CD14-positive monocyte (primary cell): ENCODE measurements around the gene DYNC2H1. TPM values are rescaled to one million over a fixed set of nuclear protein-coding genes. Genes with fewer than 3 reads are reported as not detected.

Experiments
- DNase-seq, 3 donors: peaks; one replicate each; pipeline ENCODE4 v3.0.0-alpha.2; 2011 to 2022
- H2AFZ ChIP-seq: 2 replicates; pipeline ENCODE4 v1.6.0; 2012; ENCODE audit warnings: mild to moderate bottlenecking, low read depth, low read length, inconsistent platforms; ENCODE audit not compliant: insufficient read depth, poor library complexity, severe bottlenecking
- H3K27ac ChIP-seq, 2 donors: 1 replicate in 1 of 2; 2 replicates in 1 of 2; pipeline ENCODE4 v1.5.1; 2012 to 2013; ENCODE audit warnings: low read length in 2 of 2, control low read depth in 1 of 2, inconsistent platforms in 1 of 2, low read depth in 1 of 2, mild to moderate bottlenecking in 1 of 2
- H3K27me3 ChIP-seq, 2 donors: one replicate each; pipeline versions ENCODE4 v1.6.0 to v1.6.1; 2011 to 2013; ENCODE audit warnings: low read length in 2 of 2; ENCODE audit not compliant: control insufficient read depth in 2 of 2, insufficient read depth in 2 of 2
- H3K36me3 ChIP-seq, 2 donors: replicated peaks in 1 of 2; 1 replicate in 1 of 2; 2 replicates in 1 of 2; pipeline versions ENCODE4 v1.5.1 to v1.6.1; 2012 to 2013; ENCODE audit warnings: low read length in 2 of 2, control low read depth in 1 of 2, inconsistent platforms in 1 of 2, mild to moderate bottlenecking in 1 of 2; ENCODE audit not compliant: insufficient read depth in 2 of 2, control insufficient read depth in 1 of 2
- H3K4me1 ChIP-seq, 2 donors: 1 replicate in 1 of 2; 2 replicates in 1 of 2; pipeline versions ENCODE4 v1.5.1 to v1.6.1; 2012 to 2013; ENCODE audit warnings: low read length in 2 of 2, control low read depth in 1 of 2, inconsistent platforms in 1 of 2, mild to moderate bottlenecking in 1 of 2, moderate library complexity in 1 of 2; ENCODE audit not compliant: insufficient read depth in 2 of 2, control insufficient read depth in 1 of 2
- H3K4me2 ChIP-seq: replicated peaks from 2 replicates; pipeline ENCODE3; 2012; ENCODE audit warnings: low read length, moderate library complexity, mild to moderate bottlenecking; ENCODE audit not compliant: poor library complexity, severe bottlenecking; ENCODE audit errors: extremely low read depth
- H3K4me3 ChIP-seq, 3 experiments: fragments of 200-600 bp in 1 of 3; sonication (generic) in 1 of 3; replicated peaks in 1 of 3; 1 replicate in 2 of 3; 2 replicates in 1 of 3; pipeline ENCODE4 v1.5.1; 2011 to 2013; ENCODE audit warnings: low read length in 3 of 3, mild to moderate bottlenecking in 3 of 3, control low read depth in 2 of 3, low read depth in 2 of 3, inconsistent platforms in 1 of 3, moderate library complexity in 1 of 3
- H3K79me2 ChIP-seq: 2 replicates; pipeline ENCODE4 v1.6.0; 2012; ENCODE audit warnings: mild to moderate bottlenecking, control low read depth, inconsistent platforms, low read length, moderate library complexity; ENCODE audit not compliant: insufficient read depth
- H3K9ac ChIP-seq: 2 replicates; pipeline ENCODE4 v1.6.0; 2017; ENCODE audit warnings: low read length, mild to moderate bottlenecking; ENCODE audit not compliant: insufficient read depth, poor library complexity, severe bottlenecking
- H3K9me3 ChIP-seq, 2 donors: replicated peaks in 1 of 2; 1 replicate in 1 of 2; 2 replicates in 1 of 2; pipeline versions ENCODE4 v1.5.1 to v1.6.1; 2012 to 2013; ENCODE audit warnings: low read length in 2 of 2, control low read depth in 1 of 2; ENCODE audit not compliant: control insufficient read depth in 1 of 2, insufficient read depth in 1 of 2
- H4K20me1 ChIP-seq: 2 replicates; pipeline ENCODE4 v1.6.0; 2012; ENCODE audit warnings: mild to moderate bottlenecking, low read length, control low read depth, moderate library complexity; ENCODE audit not compliant: insufficient read depth
- H3K27ac Mint-ChIP-seq, 7 donors: one replicate each; pipeline ENCODE4 v1.8.0; 2020; ENCODE audit warnings: mild to moderate bottlenecking in 7 of 7, mixed read lengths in 7 of 7, moderate library complexity in 6 of 7, inconsistent platforms in 2 of 7
- H3K27me3 Mint-ChIP-seq, 3 donors: one replicate each; pipeline ENCODE4 v1.8.0; 2021 to 2022; ENCODE audit warnings: low read depth in 3 of 3, mild to moderate bottlenecking in 3 of 3, mixed read lengths in 3 of 3, moderate library complexity in 3 of 3, inconsistent platforms in 1 of 3
- H3K36me3 Mint-ChIP-seq, 2 donors: one replicate each; pipeline ENCODE4 v1.8.0; 2020; ENCODE audit warnings: mixed read lengths in 2 of 2, inconsistent platforms in 1 of 2, mild to moderate bottlenecking in 1 of 2
- H3K4me1 Mint-ChIP-seq: one replicate; pipeline ENCODE4 v1.8.0; 2020; ENCODE audit warnings: mild to moderate bottlenecking, mixed read lengths
- H3K4me3 Mint-ChIP-seq, 2 donors: one replicate each; pipeline ENCODE4 v1.8.0; 2020; ENCODE audit warnings: mild to moderate bottlenecking in 2 of 2, mixed read lengths in 2 of 2, moderate library complexity in 1 of 2
- H3K9me3 Mint-ChIP-seq, 7 donors: one replicate each; pipeline ENCODE4 v1.8.0; 2020 to 2022; ENCODE audit warnings: mixed read lengths in 7 of 7, mild to moderate bottlenecking in 6 of 7, moderate library complexity in 6 of 7, inconsistent platforms in 2 of 7
- WGBS: methylation state at CpG from one replicate; pipeline ENCODE4 v1.1.5; 2013; ENCODE audit warnings: missing lambda C conversion rate; ENCODE audit not compliant: insufficient coverage; 5-methylcytosine and 5-hydroxymethylcytosine counted together
- intact Hi-C, 2 donors: fragments of 100-400 bp; cut with micrococcal nuclease; formaldehyde crosslinking; loops; one replicate each; pipeline versions ENCODE4 v1.15.0 to v1.15.1; 2023
- polyA plus RNA-seq, 3 donors: library from polyadenylated mRNA; depleted of rRNA in 1 of 3; unstranded in 2 of 3; stranded (reverse) in 1 of 3; fragments of 300-500 nt in 2 of 3; fragments of >200 nt in 1 of 3; fragmentation: Illumina TruSeq in 2 of 3; gene quantifications; 1 replicate in 2 of 3; 2 replicates in 1 of 3; pipeline ENCODE4 v1.2.3, GENCODE V29; 2012 to 2021
- TF ChIP-seq, protein P1 (sequence below): fragments of 200-600 bp; IDR thresholded peaks from one replicate; pipeline ENCODE4 v1.8.0; 2022; ENCODE audit warnings: antibody characterized with exemption, mild to moderate bottlenecking

The DYNC2H1 gene
- polyA plus RNA-seq, 3 donors: 0.10 to 1.5 (median 0.36) TPM

DNA sequence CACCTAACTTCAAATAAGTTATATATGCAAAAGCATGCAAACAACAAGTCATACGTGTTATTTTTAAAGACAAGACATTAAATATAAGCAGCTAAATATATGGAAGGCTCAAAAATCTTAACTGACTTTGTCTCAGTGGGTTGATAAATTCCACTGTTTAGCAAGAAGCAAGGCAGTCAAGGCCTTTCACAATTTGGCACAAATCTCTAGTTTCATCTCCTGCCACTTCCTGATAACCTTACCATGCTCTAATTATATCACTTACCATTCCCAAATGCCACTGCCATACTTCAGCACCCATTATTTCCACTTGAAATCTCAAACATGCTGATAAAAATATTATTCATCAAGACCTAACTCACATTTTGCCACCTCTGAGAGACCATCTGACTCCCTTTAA is 42.1 kb upstream of the DYNC2H1 start:
- no peak overlapping the region for H2AFZ ChIP-seq
- H3K9me3 ChIP-seq: no peaks in the 10 kb centered on the region
- H3K4me2 ChIP-seq: no peak overlapping the region
- H3K79me2 ChIP-seq: peaks cover 10% of the 10 kb centered on the region
- peaks cover 19% of the 10 kb centered on the region for H3K4me1 Mint-ChIP-seq
- TF ChIP-seq, protein P1, sequence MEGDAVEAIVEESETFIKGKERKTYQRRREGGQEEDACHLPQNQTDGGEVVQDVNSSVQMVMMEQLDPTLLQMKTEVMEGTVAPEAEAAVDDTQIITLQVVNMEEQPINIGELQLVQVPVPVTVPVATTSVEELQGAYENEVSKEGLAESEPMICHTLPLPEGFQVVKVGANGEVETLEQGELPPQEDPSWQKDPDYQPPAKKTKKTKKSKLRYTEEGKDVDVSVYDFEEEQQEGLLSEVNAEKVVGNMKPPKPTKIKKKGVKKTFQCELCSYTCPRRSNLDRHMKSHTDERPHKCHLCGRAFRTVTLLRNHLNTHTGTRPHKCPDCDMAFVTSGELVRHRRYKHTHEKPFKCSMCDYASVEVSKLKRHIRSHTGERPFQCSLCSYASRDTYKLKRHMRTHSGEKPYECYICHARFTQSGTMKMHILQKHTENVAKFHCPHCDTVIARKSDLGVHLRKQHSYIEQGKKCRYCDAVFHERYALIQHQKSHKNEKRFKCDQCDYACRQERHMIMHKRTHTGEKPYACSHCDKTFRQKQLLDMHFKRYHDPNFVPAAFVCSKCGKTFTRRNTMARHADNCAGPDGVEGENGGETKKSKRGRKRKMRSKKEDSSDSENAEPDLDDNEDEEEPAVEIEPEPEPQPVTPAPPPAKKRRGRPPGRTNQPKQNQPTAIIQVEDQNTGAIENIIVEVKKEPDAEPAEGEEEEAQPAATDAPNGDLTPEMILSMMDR: no peak
- intact Hi-C loops: no loop called here
- H3K27me3 ChIP-seq: no peaks in the 10 kb centered on the region
- no CpG with 5 or more reads among the region's 1 CpG for WGBS
- no peak overlapping the region for H3K4me3 ChIP-seq
- no peak for DNase-seq
- no peaks in the 10 kb centered on the region for H3K27me3 Mint-ChIP-seq
- H4K20me1 ChIP-seq: no peaks in the 10 kb centered on the region
- peaks cover 39 to 55% of the 10 kb centered on the region in 2 donors for H3K36me3 Mint-ChIP-seq
- no peak overlapping the region for H3K27ac ChIP-seq
- H3K27ac Mint-ChIP-seq: peak overlapping the region in 1 of 7 donors; percentile 55
- H3K9me3 Mint-ChIP-seq: no peaks in the 10 kb centered on the region
- H3K4me1 ChIP-seq: peaks cover 2 to 7% of the 10 kb centered on the region in 2 donors
- H3K4me3 Mint-ChIP-seq: no peak overlapping the region
- H3K36me3 ChIP-seq: peaks cover 39 to 62% of the 10 kb centered on the region in 2 donors
- H3K9ac ChIP-seq: no peak overlapping the region

DNA sequence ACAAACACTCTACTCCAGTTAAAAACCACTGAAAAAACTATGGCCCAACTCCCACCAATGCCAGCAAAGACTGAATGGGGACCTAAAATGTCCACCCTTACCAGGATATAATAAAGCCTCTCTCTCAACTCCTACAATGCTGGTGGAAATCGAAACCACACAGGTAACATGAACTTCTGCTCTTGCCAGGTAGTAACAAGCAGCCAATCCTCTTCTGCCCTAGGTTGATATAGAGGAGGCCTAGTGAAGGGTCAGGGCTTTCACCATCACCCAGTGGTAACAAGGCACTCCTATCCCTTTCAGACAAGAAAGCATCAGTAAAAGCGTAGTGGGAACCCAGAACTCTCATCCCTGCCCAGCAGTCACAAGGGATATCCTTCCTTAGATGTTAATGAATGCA is 39.9 kb upstream of the DYNC2H1 start:
- intact Hi-C loops: no loop called here
- WGBS: no CpG with 5 or more reads among the region's 2 CpGs
- H3K79me2 ChIP-seq: peaks cover 10% of the 10 kb centered on the region
- Mint-ChIP-seq H3K36me3 (peaks cover 37 to 58% of the 10 kb centered on the region in 2 donors), H3K4me3 (no peak overlapping the region), H3K27ac (peak overlapping the region in 2 of 7 donors; percentile 14 to 69), H3K9me3 (no peaks in the 10 kb centered on the region), H3K27me3 (no peaks in the 10 kb centered on the region), H3K4me1 (peaks cover 19% of the 10 kb centered on the region)
- no peaks in the 10 kb centered on the region for H3K9me3 ChIP-seq
- no peaks in the 10 kb centered on the region for H3K27me3 ChIP-seq
- H4K20me1 ChIP-seq: no peaks in the 10 kb centered on the region
- H3K27ac ChIP-seq: peak overlapping the region in 1 of 2 donors; percentile 3
- no peak for DNase-seq
- H3K4me2 ChIP-seq: no peak overlapping the region
- no peak overlapping the region for H3K4me3 ChIP-seq
- H2AFZ ChIP-seq: no peak overlapping the region
- H3K4me1 ChIP-seq: peaks cover 2 to 7% of the 10 kb centered on the region in 2 donors
- H3K9ac ChIP-seq: no peak overlapping the region
- TF ChIP-seq, protein P1: no peak
- H3K36me3 ChIP-seq: peaks cover 17 to 39% of the 10 kb centered on the region in 2 donors
